Stomach (tissue), 4 donors: ENCODE data around the gene CDH2.

ENCODE experiments used
- EP300 ChIP-seq: sonication (generic); formaldehyde crosslinking; IDR thresholded peaks from one replicate; pipeline ENCODE4 v1.6.1; 2017; ENCODE audit warnings: antibody characterized with exemption
- POLR2A ChIP-seq, 4 donors: fragments of 450-650 bp; IDR thresholded peaks; one replicate each; pipeline ENCODE4 v1.6.1; 2016; ENCODE audit warnings: antibody characterized with exemption in 4 of 4, control low read depth in 2 of 4, mild to moderate bottlenecking in 1 of 4, moderate library complexity in 1 of 4
- POLR2AphosphoS5 ChIP-seq, 3 donors: sonication (generic); formaldehyde crosslinking; IDR thresholded peaks; one replicate each; pipeline ENCODE4 v1.6.1; 2016; ENCODE audit warnings: antibody characterized with exemption in 3 of 3
- TF ChIP-seq, protein P1 (sequence below), 7 experiments: fragments of 450-650 bp in 4 of 7; fragments of 200-600 bp in 3 of 7; sonication (generic) in 3 of 7; IDR thresholded peaks; one replicate each; pipeline ENCODE4 v1.5.1; 2016 to 2019; ENCODE audit warnings: antibody characterized with exemption in 7 of 7, control low read depth in 2 of 7, mild to moderate bottlenecking in 1 of 7

DNA sequence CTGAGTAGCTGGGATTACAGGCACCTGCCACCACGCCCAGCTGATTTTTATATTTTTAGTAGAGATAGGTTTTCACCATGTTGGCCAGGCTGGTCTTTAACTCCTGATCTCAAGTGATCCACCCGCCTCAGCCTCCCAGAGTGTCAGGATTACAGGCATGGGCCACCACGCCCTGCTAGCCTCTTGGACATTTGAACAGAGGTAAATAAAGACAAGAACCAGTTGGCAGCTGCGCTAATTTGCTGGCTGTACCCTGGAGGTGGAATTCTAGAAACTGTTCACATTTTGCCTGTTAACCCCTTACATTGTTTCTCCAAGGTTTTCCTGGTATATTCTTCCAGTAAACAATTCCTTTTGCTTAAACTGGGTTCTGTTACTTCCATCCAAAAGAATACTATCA, 132.9 kb downstream of the CDH2 start:
- no peak for TF ChIP-seq EP300
- TF ChIP-seq, protein P1, sequence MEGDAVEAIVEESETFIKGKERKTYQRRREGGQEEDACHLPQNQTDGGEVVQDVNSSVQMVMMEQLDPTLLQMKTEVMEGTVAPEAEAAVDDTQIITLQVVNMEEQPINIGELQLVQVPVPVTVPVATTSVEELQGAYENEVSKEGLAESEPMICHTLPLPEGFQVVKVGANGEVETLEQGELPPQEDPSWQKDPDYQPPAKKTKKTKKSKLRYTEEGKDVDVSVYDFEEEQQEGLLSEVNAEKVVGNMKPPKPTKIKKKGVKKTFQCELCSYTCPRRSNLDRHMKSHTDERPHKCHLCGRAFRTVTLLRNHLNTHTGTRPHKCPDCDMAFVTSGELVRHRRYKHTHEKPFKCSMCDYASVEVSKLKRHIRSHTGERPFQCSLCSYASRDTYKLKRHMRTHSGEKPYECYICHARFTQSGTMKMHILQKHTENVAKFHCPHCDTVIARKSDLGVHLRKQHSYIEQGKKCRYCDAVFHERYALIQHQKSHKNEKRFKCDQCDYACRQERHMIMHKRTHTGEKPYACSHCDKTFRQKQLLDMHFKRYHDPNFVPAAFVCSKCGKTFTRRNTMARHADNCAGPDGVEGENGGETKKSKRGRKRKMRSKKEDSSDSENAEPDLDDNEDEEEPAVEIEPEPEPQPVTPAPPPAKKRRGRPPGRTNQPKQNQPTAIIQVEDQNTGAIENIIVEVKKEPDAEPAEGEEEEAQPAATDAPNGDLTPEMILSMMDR (IDR thresholded peaks at IDR 0.05): no peak
- no peak for TF ChIP-seq POLR2A (IDR thresholded peaks at IDR 0.05)
- no peak for TF ChIP-seq POLR2AphosphoS5 (IDR thresholded peaks at IDR 0.05)
